ENCODE measurements around the gene TBC1D8. TPM values are rescaled to one million over a fixed set of nuclear protein-coding genes. Genes with fewer than 3 reads are reported as not detected.

The TBC1D8 gene
- total RNA-seq, 1 experiment from 2014 or later: 5.1 TPM

DNA sequence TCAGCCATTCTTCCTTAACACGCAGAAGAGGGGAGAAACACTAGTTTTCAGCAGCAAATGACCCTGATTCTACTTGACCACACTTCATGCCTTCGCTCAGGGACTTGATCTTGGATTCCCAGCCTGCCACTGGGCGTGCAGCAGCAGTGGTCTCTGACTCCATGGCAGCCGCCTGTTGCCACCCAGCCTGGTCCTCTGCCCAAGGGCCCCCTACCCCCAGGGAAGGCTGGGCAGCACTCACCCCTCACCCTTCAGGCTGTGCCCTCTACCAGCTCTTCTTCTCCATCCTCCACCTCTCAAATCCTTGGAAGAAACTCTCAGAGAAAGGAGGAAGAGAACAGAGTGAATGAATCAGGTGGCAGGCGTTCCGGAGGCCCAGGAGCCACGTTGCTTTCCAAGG, 181.2 kb downstream of the TBC1D8 start:
- Histone ChIP-seq H3K27ac (ENCODE audit: low read depth, low read length, poor library complexity, severe bottlenecking) (no peak overlapping the region), H3K4me1 (ENCODE audit: insufficient read depth, low read length, poor library complexity, severe bottlenecking) (no peaks in the 10 kb centered on the region), H3K9me3 (ENCODE audit: low read depth, low read length, poor library complexity, severe bottlenecking) (no peaks in the 10 kb centered on the region), H3K4me3 (ENCODE audit: low read depth, low read length, poor library complexity, severe bottlenecking) (no peak overlapping the region), H3K27me3 (replicated peaks; ENCODE audit: insufficient read depth, low read depth, low read length, poor library complexity) (no peaks in the 10 kb centered on the region), H3K36me3 (ENCODE audit: insufficient read depth, low read length, poor library complexity, severe bottlenecking) (no peaks in the 10 kb centered on the region)
- ChIA-PET CTCF (no interaction called here), POLR2A (ENCODE audit: low non-redundant PET) (no interaction called here)
- no peak for DNase-seq (ENCODE audit: low spot score)
- intact Hi-C loops (cut with micrococcal nuclease; ENCODE audit: unreplicated experiment): no loop called here
- TF ChIP-seq, protein P1, sequence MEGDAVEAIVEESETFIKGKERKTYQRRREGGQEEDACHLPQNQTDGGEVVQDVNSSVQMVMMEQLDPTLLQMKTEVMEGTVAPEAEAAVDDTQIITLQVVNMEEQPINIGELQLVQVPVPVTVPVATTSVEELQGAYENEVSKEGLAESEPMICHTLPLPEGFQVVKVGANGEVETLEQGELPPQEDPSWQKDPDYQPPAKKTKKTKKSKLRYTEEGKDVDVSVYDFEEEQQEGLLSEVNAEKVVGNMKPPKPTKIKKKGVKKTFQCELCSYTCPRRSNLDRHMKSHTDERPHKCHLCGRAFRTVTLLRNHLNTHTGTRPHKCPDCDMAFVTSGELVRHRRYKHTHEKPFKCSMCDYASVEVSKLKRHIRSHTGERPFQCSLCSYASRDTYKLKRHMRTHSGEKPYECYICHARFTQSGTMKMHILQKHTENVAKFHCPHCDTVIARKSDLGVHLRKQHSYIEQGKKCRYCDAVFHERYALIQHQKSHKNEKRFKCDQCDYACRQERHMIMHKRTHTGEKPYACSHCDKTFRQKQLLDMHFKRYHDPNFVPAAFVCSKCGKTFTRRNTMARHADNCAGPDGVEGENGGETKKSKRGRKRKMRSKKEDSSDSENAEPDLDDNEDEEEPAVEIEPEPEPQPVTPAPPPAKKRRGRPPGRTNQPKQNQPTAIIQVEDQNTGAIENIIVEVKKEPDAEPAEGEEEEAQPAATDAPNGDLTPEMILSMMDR (conservative IDR thresholded peaks at IDR 0.05; ENCODE audit: low read depth, low read length): no peak
- TF ChIP-seq EZH2 (IDR thresholded peaks at IDR 0.05; ENCODE audit: borderline replicate concordance, low read depth, low read length, poor library complexity, severe bottlenecking): no peak
- BruUV-seq (replicated peaks): no TSS peak

DNA sequence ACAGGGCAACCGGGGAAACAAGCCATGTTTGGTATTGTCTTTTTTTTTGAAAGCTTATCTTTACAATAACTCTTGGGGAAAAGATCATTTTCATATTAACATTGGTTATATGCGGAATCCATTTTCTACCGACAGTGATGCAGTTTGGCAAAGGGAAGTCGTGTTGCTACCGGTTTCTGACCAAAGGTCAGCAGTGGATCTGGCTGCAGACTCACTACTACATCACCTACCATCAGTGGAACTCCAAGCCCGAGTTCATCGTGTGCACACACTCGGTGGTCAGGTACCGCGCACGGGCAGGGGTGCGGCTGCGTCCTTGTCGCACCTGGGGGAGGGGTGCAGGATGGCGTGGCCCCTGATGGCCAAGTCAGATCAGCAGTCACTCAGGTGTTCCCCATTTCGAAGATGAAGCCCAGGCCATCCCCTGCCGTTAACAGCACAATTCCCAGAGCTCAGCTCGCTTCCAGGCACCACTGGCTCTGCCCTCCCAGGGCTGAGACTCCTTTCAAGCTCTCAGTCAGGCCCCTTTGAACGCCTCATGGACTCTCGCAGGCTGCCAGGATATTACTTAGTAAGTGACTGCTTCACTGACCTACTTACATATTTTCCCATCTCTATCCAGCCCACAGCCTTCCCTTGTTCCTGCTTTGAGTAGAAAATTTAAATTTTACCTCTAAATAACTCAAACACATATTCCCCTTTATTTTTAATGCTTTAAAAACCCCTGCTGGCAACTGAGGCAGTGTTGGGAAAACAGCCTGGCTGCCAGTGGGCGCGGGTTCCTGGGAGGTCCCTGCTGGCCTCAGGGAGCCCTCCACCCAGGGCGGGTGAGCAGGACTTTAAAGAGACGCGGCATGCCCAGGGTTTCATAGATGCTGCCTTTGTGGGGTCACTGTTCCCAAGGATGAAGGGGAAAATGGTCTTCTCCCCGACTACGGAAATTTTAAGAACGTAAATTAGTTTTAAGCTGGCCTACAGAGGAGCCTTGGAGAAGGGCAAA, 182.7 kb downstream of the TBC1D8 start:
- H3K9me3 ChIP-seq (ENCODE audit: low read depth, low read length, poor library complexity, severe bottlenecking): no peaks in the 10 kb centered on the region
- DNase-seq (ENCODE audit: low spot score): no peak
- TF ChIP-seq EZH2 (IDR thresholded peaks at IDR 0.05; ENCODE audit: borderline replicate concordance, low read depth, low read length, poor library complexity, severe bottlenecking): no peak
- no peaks in the 10 kb centered on the region for H3K36me3 ChIP-seq (ENCODE audit: insufficient read depth, low read length, poor library complexity, severe bottlenecking)
- CTCF ChIA-PET: no interaction called here
- no TSS peak for BruUV-seq (replicated peaks)
- POLR2A ChIA-PET (ENCODE audit: low non-redundant PET): no interaction called here
- intact Hi-C loops (cut with micrococcal nuclease; ENCODE audit: unreplicated experiment): no loop called here
- no peaks in the 10 kb centered on the region for H3K4me1 ChIP-seq (ENCODE audit: insufficient read depth, low read length, poor library complexity, severe bottlenecking)
- H3K27ac ChIP-seq (ENCODE audit: low read depth, low read length, poor library complexity, severe bottlenecking): no peak overlapping the region
- no peaks in the 10 kb centered on the region for H3K27me3 ChIP-seq (replicated peaks; ENCODE audit: insufficient read depth, low read depth, low read length, poor library complexity)
- H3K4me3 ChIP-seq (ENCODE audit: low read depth, low read length, poor library complexity, severe bottlenecking): no peak overlapping the region

DNA sequence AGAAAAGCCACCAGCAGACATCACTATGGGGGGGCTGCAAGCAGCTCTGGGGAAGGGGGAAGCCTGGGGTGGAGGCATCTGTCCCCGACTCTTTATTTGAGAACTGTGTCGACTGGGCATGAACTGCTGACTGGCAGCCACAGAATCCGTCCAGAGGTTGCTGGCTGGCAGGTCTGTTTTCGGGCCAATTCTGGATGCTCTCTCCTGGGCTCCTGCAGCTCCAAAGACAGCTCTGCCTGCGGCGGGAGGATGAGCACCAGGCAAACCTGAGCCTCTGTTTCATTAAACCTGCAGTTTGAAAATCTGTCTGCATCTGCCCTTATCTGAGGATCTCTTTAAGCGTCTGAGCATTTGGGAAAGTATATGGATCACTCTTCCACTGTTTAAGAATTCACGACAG, 183.5 kb downstream of the TBC1D8 start:
- CTCF ChIA-PET: no interaction called here
- no peaks in the 10 kb centered on the region for H3K36me3 ChIP-seq (ENCODE audit: insufficient read depth, low read length, poor library complexity, severe bottlenecking)
- TF ChIP-seq EZH2 (IDR thresholded peaks at IDR 0.05; ENCODE audit: borderline replicate concordance, low read depth, low read length, poor library complexity, severe bottlenecking): no peak
- TF ChIP-seq, protein P1 (conservative IDR thresholded peaks at IDR 0.05; ENCODE audit: low read depth, low read length): no peak
- H3K27ac ChIP-seq (ENCODE audit: low read depth, low read length, poor library complexity, severe bottlenecking): no peak overlapping the region
- H3K27me3 ChIP-seq (replicated peaks; ENCODE audit: insufficient read depth, low read depth, low read length, poor library complexity): no peaks in the 10 kb centered on the region
- intact Hi-C loops (cut with micrococcal nuclease; ENCODE audit: unreplicated experiment): no loop called here
- POLR2A ChIA-PET (ENCODE audit: low non-redundant PET): no interaction called here
- no peak for DNase-seq (ENCODE audit: low spot score)
- H3K4me1 ChIP-seq (ENCODE audit: insufficient read depth, low read length, poor library complexity, severe bottlenecking): no peaks in the 10 kb centered on the region
- no peak overlapping the region for H3K4me3 ChIP-seq (ENCODE audit: low read depth, low read length, poor library complexity, severe bottlenecking)
- no TSS peak for BruUV-seq (replicated peaks)
- no peaks in the 10 kb centered on the region for H3K9me3 ChIP-seq (ENCODE audit: low read depth, low read length, poor library complexity, severe bottlenecking)

All from A673 (cell line).